ENCODE results near the gene PNLIPRP2. TPM values are rescaled to one million over a fixed set of nuclear protein-coding genes. Genes with fewer than 3 reads are reported as not detected.

PNLIPRP2 gene
- total and polyA plus RNA-seq, 7 donors = 0.01 to 0.91 (median 0.14) TPM; not detected in 3

- Histone ChIP-seq H3K36me3 (ENCODE audit: insufficient read depth in 1 of 2, low read depth in 1 of 2) (peaks cover 0 to 2% of the 10 kb centered on the region in 2 donors), H3K4me3 (no peak overlapping the region), H3K27ac (no peak overlapping the region), H3K27me3 (ENCODE audit: insufficient read depth in 3 of 3, low read length in 2 of 3) (no peaks in the 10 kb centered on the region), H3K4me1 (no peaks in the 10 kb centered on the region), H3K9me3 (no peaks in the 10 kb centered on the region)
- TF ChIP-seq CTCF (IDR thresholded peaks at IDR 0.05) = no peak
- ATAC-seq = no peak
- intact Hi-C loops (cut with DNase I) = loop anchor here in 1 of 2 donors (10.0 kb wide), 1 partner anchor 488 kb away; no protein-coding TSS in a partner anchor
- WGBS, 3 donors = 84 to 97% (median 96%) methylated on average over 3 of the region's 3 CpGs
- DNase-seq = no peak
These were observed 65.9 kb downstream of the PNLIPRP2 start for GRCh38 chr10:116686632-116687031.

GRCh38 chr10:116687633-116688032, 66.9 kb downstream of the PNLIPRP2 start:
- no peaks in the 10 kb centered on the region for H3K27me3 ChIP-seq (ENCODE audit: insufficient read depth in 3 of 3, low read length in 2 of 3)
- H3K27ac ChIP-seq = no peak overlapping the region
- intact Hi-C loops (cut with DNase I) = loop anchor here in 1 of 2 donors (10.0 kb wide), 1 partner anchor 487 kb away; no protein-coding TSS in a partner anchor
- H3K9me3 ChIP-seq = no peaks in the 10 kb centered on the region
- no peaks in the 10 kb centered on the region for H3K4me1 ChIP-seq
- H3K36me3 ChIP-seq (ENCODE audit: insufficient read depth in 1 of 2, low read depth in 1 of 2) = peaks cover 0 to 2% of the 10 kb centered on the region in 2 donors
- ATAC-seq (no peak), DNase-seq (no peak)
- TF ChIP-seq CTCF (IDR thresholded peaks at IDR 0.05) = no peak
- 57 to 70% (median 62%) methylated on average over 6 of the region's 6 CpGs for WGBS, 3 donors
- H3K4me3 ChIP-seq = no peak overlapping the region

- Histone ChIP-seq H3K27ac (no peak overlapping the region), H3K4me1 (no peaks in the 10 kb centered on the region), H3K9me3 (no peaks in the 10 kb centered on the region), H3K36me3 (ENCODE audit: insufficient read depth in 1 of 2, low read depth in 1 of 2) (peaks cover 0 to 2% of the 10 kb centered on the region in 2 donors), H3K4me3 (no peak overlapping the region), H3K27me3 (ENCODE audit: insufficient read depth in 3 of 3, low read length in 2 of 3) (no peaks in the 10 kb centered on the region)
- TF ChIP-seq CTCF (IDR thresholded peaks at IDR 0.05) = no peak
- ATAC-seq = peak in 1 of 4 donors; percentile 50
- DNase-seq = no peak
- intact Hi-C loops (cut with DNase I) = loop anchor here in 1 of 2 donors (10.0 kb wide), 1 partner anchor 487 kb away; no protein-coding TSS in a partner anchor
- 22 to 29% (median 23%) methylated on average over 7 of the region's 7 CpGs for WGBS, 3 donors
These were observed 67.5 kb downstream of the PNLIPRP2 start for GRCh38 chr10:116688241-116688711.

GRCh38 chr10:116688741-116689495, 68.2 kb downstream of the PNLIPRP2 start:
- H3K4me1 ChIP-seq = no peaks in the 10 kb centered on the region
- TF ChIP-seq CTCF (IDR thresholded peaks at IDR 0.05) = no peak
- peaks cover 0 to 2% of the 10 kb centered on the region in 2 donors for H3K36me3 ChIP-seq (ENCODE audit: insufficient read depth in 1 of 2, low read depth in 1 of 2)
- peak overlapping the region; percentile 9 for H3K27ac ChIP-seq
- ATAC-seq (no peak), DNase-seq (no peak)
- no peaks in the 10 kb centered on the region for H3K27me3 ChIP-seq (ENCODE audit: insufficient read depth in 3 of 3, low read length in 2 of 3)
- 54 to 73% (median 60%) methylated on average over 7 of the region's 7 CpGs for WGBS, 3 donors
- H3K4me3 ChIP-seq = no peak overlapping the region
- intact Hi-C loops (cut with DNase I) = loop anchor here in 1 of 2 donors (10.0 kb wide), 1 partner anchor 486 kb away; no protein-coding TSS in a partner anchor
- no peaks in the 10 kb centered on the region for H3K9me3 ChIP-seq
